Measurements from ENCODE around the gene CYB5A.

Gene CYB5A

GRCh38 chr18:74241970-74242369, 49.8 kb downstream of the CYB5A start:
- DNase-seq: no peak

- DNase-seq: no peak
Measured at GRCh38 chr18:74241426-74241825, 50.3 kb downstream of the CYB5A start.

DNA sequence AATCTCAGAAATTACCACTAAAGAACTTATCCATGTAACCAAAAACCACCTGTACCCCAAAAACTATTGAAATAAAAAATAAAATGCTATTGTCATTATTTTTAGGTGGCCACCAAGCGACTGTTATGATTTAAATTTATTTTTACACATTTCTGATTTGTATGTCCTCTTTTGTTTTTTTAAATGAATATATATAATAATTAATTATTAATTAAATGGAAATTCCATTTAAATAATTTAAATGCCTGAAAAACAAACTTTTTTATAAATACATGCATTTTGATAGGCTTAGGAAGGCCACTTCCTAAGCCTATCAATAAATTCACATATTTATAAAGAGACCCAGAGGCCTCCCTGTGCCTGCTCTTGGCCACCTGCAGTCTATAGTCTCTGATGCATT, 52.2 kb downstream of the CYB5A start:
- DNase-seq: no peak

DNA sequence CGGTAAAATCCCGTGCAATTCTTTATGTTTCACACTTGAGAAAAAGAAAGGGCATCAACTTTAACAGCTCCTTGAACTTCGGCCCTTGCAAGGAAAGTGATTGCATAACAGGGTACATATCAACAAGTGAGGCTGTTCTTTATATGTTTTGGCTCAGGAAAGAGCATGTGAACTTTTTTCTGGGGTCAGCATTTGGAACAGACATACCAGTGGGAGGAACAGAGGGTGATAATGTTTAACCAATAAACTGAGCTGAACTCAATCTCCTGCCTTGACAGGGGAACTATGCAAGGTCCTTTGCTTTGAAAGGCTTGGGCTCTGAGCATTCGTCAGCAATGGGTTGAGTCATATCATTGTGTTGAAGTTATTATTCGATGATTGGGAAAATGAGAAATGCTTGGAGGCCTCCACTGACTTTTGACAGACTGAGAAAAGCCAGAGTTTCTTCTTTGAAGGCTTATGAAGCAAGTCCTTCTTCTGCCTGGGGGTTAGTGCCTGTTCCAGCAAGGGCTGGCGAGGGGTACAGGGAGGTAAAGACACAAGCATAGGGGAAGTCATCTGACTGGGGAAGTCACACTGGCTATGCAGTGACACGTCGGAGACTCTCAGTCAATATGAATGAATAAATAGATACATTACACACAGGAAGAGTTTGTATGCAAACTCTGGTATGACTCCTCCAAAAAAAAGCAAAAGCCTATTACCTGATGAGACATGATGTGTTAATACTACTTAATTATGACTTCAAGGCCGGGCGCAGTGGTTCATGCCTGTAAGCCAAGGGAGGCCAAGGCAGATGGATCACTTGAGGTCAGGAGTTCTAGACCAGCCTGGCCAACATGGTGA, 57.2 kb downstream of the CYB5A start:
- DNase-seq: no peak

DNA sequence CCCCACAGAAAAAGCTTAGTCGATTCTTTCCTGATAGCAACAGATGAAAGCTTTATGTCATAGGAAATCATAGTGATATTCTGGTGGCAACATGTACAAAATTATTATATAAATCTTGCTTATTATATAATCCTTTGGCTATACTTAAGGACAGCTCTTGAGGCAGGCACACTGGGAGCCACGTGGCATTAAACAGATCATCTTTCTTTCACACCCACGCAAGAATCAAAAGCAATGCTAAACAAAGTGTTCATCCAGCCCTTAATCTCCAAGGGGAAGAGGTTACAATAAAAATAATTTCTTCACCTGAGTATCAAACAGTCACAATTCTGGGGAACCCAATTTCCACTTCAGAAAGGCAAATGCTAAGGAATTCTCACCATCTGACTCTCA, 57.8 kb downstream of the CYB5A start:
- DNase-seq: no peak

GRCh38 chr18:74230922-74231714, 60.6 kb downstream of the CYB5A start:
- no peak for DNase-seq

GRCh38 chr18:74229891-74230290, 61.9 kb downstream of the CYB5A start:
- no peak for DNase-seq

DNA sequence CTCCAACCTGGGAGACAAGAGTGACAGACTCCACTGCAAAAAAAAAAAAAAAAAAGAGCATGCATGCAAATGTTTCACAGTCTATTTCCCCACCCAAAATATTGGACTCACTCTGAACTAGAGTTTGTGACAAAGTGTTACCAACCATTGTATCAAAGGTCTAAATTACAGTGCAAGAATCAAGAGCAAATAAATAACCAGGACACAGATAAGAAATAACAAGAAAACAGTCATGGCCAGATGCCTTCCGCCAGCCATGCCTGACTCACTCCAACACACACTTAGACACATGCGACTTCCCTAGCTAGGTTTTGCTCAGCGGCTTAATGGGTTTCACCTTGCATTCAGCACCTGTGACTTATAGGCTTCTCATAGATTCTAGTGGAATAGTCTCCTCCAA, 62.8 kb downstream of the CYB5A start:
- DNase-seq: no peak

DNA sequence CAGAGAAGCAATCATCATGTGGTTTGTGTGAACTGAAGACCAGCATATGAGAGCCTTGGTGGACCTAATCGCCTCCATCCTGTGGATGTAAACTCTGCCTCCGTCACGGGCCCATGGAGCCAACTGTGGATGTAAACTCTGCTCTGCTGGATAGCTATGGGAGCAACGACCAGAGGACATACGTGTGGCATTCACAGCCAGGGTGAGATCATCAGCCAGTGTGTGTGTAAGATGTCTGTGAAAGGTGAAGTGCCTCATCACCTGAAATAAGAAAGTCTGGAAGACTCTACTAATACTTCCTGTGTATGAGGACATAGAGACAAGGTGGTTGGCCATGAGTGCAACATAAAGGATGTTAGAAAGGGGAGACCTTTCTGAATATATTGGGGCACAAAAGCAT, 63.5 kb downstream of the CYB5A start:
- DNase-seq: no peak

DNA sequence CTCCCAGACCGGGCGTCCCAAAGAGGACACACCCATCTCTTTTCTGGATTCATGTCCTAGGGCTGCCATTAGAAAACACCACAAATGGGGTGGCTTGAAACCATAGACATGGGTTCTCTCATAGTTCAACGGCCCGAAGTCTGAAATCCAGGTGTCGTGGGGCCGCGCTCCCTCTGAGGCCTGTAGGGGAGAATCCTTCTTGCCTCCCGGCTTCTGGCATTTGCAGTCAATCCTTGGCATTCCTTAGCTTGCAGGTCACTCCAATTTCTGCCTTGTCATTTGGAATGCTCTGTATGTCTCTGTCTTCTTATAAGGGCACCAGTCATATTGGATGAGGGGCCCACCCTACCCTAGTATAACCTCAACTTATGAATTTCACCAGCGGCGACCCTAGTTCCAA, 65.1 kb downstream of the CYB5A start:
- no peak for DNase-seq

DNA sequence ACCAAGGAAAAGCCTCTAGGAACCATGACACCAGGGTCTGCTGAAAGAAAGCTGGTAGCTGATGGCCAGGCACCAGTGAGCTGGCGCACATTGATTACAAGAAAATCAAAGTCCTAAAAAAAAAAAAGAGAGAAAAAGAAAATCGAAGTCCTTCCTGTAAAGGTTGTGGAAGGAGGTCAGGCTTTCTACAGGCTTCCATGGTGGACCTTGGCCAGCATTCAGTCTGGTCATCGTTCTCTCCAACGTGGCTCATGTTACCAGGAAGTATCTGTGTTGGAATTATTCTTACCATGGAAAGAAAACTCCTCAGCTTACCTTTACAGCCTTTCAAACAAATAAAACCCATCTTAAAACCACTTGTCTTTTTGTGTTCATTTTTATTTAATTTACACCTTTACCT, 65.6 kb downstream of the CYB5A start:
- no peak for DNase-seq

DNA sequence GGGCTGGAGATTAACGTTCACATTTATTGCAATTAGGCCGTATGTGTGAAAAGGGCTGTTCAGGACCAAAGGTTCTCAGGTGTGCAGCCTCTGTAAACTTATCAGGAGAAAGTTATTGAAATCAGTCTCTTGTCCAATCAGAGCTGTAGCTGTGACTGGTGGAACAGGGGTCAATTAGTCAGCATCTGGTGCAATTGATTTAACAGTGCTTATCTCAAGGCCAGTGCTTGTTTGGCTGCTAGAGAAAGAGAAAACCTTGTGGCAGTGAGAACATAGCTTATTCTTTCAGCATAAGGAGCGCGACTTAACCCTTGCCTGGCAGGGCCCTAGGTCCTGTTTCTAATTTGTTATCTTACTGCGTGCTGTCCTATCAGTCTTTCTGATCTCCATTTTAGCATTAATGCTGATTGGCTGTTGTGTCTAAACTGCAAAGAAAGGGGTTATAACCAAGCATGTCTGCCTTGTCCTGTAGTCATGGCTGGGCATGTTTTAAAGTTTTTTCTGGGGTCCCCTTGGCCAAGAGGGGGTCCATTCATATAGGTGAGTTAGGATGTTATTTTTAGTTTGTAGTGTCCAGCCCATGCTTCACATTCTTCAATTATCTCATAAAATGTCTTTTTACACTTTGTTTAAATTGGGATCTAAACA, 66.4 kb downstream of the CYB5A start:
- DNase-seq: no peak

GRCh38 chr18:74222710-74223494, 68.9 kb downstream of the CYB5A start:
- DNase-seq: no peak

GRCh38 chr18:74221081-74221480, 70.7 kb downstream of the CYB5A start:
- no peak for DNase-seq

- no peak for DNase-seq
Measured at GRCh38 chr18:74219056-74219455, 72.7 kb downstream of the CYB5A start.

- no peak for DNase-seq
Measured at GRCh38 chr18:74217476-74218143, 74.2 kb downstream of the CYB5A start.

DNA sequence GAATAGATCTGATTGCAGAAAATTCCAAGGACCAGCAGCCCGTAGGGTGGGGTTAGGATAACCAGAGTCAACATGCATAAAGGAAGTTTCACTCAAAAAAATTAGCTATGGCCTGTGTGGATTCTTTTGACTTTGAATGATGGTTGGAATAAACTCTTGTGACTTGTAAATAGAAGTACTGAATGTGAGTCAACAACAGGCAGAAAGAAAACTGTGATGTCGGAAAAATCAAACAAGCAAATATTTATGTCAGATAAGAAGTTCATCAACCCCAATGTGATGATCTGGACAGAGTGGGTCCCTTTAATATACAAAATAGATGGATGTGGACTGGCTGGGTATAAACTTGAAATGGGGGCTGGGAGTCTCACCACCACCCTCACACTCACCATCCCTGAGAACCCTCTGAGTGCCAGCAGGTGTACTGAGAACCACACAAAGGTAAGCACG, 75.1 kb downstream of the CYB5A start:
- DNase-seq: no peak

- no peak for DNase-seq
Measured at GRCh38 chr18:74215863-74216262, 75.9 kb downstream of the CYB5A start.

GRCh38 chr18:74213429-74213828, 78.3 kb downstream of the CYB5A start:
- no peak for DNase-seq

DNA sequence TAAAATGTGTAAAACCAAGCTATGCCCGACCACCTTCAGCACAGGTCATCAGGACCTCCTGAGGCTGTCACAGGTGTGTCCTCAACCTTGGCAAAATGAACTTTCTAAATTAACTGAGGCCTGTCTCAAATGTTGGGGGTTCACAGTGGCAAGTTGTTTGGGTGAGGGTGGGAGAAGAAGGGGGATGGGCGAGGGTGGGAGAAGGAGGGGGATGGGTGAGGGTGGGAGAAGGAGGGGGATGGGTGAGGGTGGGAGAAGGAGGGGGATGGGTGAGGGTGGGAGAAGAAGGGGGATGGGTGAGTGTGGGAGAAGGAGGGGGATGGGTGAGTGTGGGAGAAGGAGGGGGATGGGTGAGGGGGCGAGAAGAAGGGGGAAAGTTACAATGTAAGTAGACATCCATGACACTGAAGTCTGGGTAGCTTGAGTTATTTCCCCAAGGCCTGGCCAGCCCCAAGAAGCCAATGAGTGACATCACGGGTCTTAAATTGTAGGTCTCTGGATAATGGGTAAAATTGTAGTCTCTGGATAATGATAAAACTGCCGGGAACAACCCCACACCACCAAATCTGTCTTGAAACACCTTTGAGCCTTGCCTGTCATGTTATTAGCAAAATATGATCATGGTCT, 87.1 kb downstream of the CYB5A start:
- no peak for DNase-seq

DNA sequence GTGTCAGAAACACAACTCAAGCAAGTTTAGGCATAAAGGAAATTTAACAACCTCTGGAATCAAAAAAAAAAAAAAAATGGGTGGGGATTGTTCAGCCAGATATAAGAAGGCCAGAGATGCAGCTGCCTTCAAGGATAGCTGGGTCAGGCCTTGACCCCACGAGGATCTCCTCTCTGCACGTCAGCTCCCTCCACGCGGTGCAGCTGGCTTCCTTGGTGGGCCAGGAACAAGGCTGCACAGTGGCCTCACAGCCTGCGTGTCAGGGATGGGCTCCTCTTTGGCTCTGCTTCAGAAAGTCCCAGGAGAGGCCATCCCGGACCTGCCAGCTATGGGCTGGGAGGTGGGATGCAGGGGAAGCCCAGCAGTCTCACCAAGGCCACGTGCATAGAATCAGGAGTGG, 88.0 kb downstream of the CYB5A start:
- DNase-seq: no peak

Measured in activated CD4-positive, alpha-beta T cell treated with anti-CD3 and anti-CD28 coated beads, Interleukin-2, Interleukin-6, amounts not matched to agents 100 ng/mL and 50 ng/mL, durations not matched to agents 16 hours and 8 hours (primary cell).